ENCODE results near the gene WBP11.

Gene WBP11

GRCh38 chr12:14814014-14814413, 10.7 kb upstream of the WBP11 start, which contains the start of gene SMCO3:
Gene SMCO3 (minus strand): TSS chr12:14814182. CDS start chr12:14806680, 7,502 bp downstream.
- DNase-seq = no peak

GRCh38 chr12:14811486-14811885, 8.2 kb upstream of the WBP11 start:
- DNase-seq = no peak

- no peak for DNase-seq
Measured at GRCh38 chr12:14810953-14811483, 7.7 kb upstream of the WBP11 start.

GRCh38 chr12:14810167-14810952, 7.1 kb upstream of the WBP11 start:
- DNase-seq = no peak

GRCh38 chr12:14803830-14804160, 517 bp upstream of the WBP11 start:
- peak; percentile 36 for DNase-seq

GRCh38 chr12:14802721-14803010, 612 bp downstream of the WBP11 start:
- no peak for DNase-seq

- no peak for DNase-seq
Measured at GRCh38 chr12:14802247-14802646, 1.0 kb downstream of the WBP11 start.

GRCh38 chr12:14795028-14795448, 8.2 kb downstream of the WBP11 start:
- no peak for DNase-seq

GRCh38 chr12:14785568-14785967, 17.7 kb downstream of the WBP11 start:
- no peak for DNase-seq

GRCh38 chr12:14784471-14784870, 18.8 kb downstream of the WBP11 start:
- no peak for DNase-seq

GRCh38 chr12:14782756-14783155, 20.5 kb downstream of the WBP11 start:
- no peak for DNase-seq

GRCh38 chr12:14781563-14781962, 21.7 kb downstream of the WBP11 start:
- DNase-seq = no peak

- no peak for DNase-seq
Measured at GRCh38 chr12:14780859-14781258, 22.4 kb downstream of the WBP11 start.

- no peak for DNase-seq
Measured at GRCh38 chr12:14779834-14780233, 23.4 kb downstream of the WBP11 start.

GRCh38 chr12:14777271-14777670, 26.0 kb downstream of the WBP11 start:
- DNase-seq = no peak

- DNase-seq = no peak
Measured at GRCh38 chr12:14776236-14776961, 26.9 kb downstream of the WBP11 start.

- no peak for DNase-seq
Measured at GRCh38 chr12:14775636-14775980, 27.7 kb downstream of the WBP11 start.

GRCh38 chr12:14774906-14775635, 28.2 kb downstream of the WBP11 start:
- DNase-seq = no peak

GRCh38 chr12:14774074-14774905, 29.0 kb downstream of the WBP11 start:
- peak; percentile 89 for DNase-seq

- no peak for DNase-seq
Measured at GRCh38 chr12:14773685-14774073, 29.6 kb downstream of the WBP11 start.

GRCh38 chr12:14772946-14773345, 30.3 kb downstream of the WBP11 start:
- no peak for DNase-seq

- no peak for DNase-seq
Measured at GRCh38 chr12:14771651-14772137, 31.6 kb downstream of the WBP11 start.
